Thoracic aorta (tissue), 2 donors: Measurements from ENCODE around the gene BAZ2A. TPM values are rescaled to one million over a fixed set of nuclear protein-coding genes. Genes with fewer than 3 reads are reported as not detected.

Experiments
- ATAC-seq: fragments of 150-250 bp; one replicate; pipeline ENCODE4 v1.8.0; 2017; ENCODE audit warnings: low read depth; ENCODE audit not compliant: insufficient number of reproducible peaks, low FRiP score
- DNase-seq: peaks from one replicate; pipeline ENCODE4 v3.0.0-alpha.2; 2020; ENCODE audit warnings: low spot score
- H3K27ac ChIP-seq, 2 donors: fragments of 200-600 bp; sonication (generic); 1 replicate in 1 of 2; 2 replicates in 1 of 2; pipeline ENCODE4 v1.5.1; 2016; ENCODE audit warnings: mild to moderate bottlenecking in 2 of 2, moderate library complexity in 2 of 2
- H3K27me3 ChIP-seq: fragments of 200-600 bp; sonication (generic); replicated peaks from 2 replicates; pipeline ENCODE4 v1.6.0; 2016; ENCODE audit warnings: mild to moderate bottlenecking; ENCODE audit not compliant: insufficient read depth
- H3K36me3 ChIP-seq: fragments of 200-600 bp; sonication (generic); one replicate; pipeline ENCODE4 v1.5.1; 2016
- H3K4me1 ChIP-seq, 2 donors: fragments of 200-600 bp; sonication (generic); 1 replicate in 1 of 2; 2 replicates in 1 of 2; pipeline versions ENCODE4 v1.5.1 to v1.6.0; 2016; ENCODE audit warnings: low read depth in 2 of 2, mild to moderate bottlenecking in 1 of 2; ENCODE audit not compliant: control insufficient read depth in 1 of 2
- H3K4me3 ChIP-seq: fragments of 200-600 bp; sonication (generic); 2 replicates; pipeline ENCODE4 v1.5.1; 2016; ENCODE audit warnings: mild to moderate bottlenecking
- H3K9me3 ChIP-seq: fragments of 200-600 bp; sonication (generic); 2 replicates; pipeline ENCODE4 v1.5.1; 2016
- CTCF ChIP-seq: fragments of 200-600 bp; sonication (generic); IDR thresholded peaks from one replicate; pipeline ENCODE4 v1.5.1; 2019; ENCODE audit warnings: antibody characterized with exemption
- total RNA-seq, 2 donors: library from RNA; depleted of rRNA; stranded (reverse); fragments of >200 nt; gene quantifications; one replicate each; pipeline versions ENCODE4 v1.1.0 to v1.2.3, GENCODE V29; 2016

BAZ2A gene
- total RNA-seq, 2 donors from 2014 or later, result 84.5 to 172 TPM

- no peak for ATAC-seq
- no peaks in the 10 kb centered on the region for H3K27me3 ChIP-seq
- no peak overlapping the region for H3K4me3 ChIP-seq
- no peaks in the 10 kb centered on the region for H3K4me1 ChIP-seq
- TF ChIP-seq CTCF, result no peak
- H3K27ac ChIP-seq, result no peak overlapping the region
- no peaks in the 10 kb centered on the region for H3K36me3 ChIP-seq
- no peaks in the 10 kb centered on the region for H3K9me3 ChIP-seq
- DNase-seq, result no peak
These were observed 79.1 kb downstream of the BAZ2A start for GRCh38 chr12:56551070-56551469.

GRCh38 chr12:56546680-56547079, 83.4 kb downstream of the BAZ2A start:
- no peaks in the 10 kb centered on the region for H3K9me3 ChIP-seq
- no peak for DNase-seq
- TF ChIP-seq CTCF, result no peak
- no peaks in the 10 kb centered on the region for H3K27me3 ChIP-seq
- no peak overlapping the region for H3K27ac ChIP-seq
- ATAC-seq, result no peak
- no peak overlapping the region for H3K4me3 ChIP-seq
- no peaks in the 10 kb centered on the region for H3K36me3 ChIP-seq
- no peaks in the 10 kb centered on the region for H3K4me1 ChIP-seq

Other genes starting within 250 kb of the BAZ2A start
- gene TIMELESS, start 180.9 kb downstream of the BAZ2A start, total RNA-seq, result 1 to 10 TPM; 3.0 to 4.4 TPM
- gene MIP, start 175.7 kb downstream of the BAZ2A start, total RNA-seq, result not detected
- gene SPRYD4, start 161.7 kb downstream of the BAZ2A start, total RNA-seq, result 1 to 10 TPM; 2.3 to 5.8 TPM
- under 1 TPM in 1 of 2 donors, not detected in 1; 0.85 TPM for gene GLS2, start 142.2 kb downstream of the BAZ2A start, total RNA-seq
- 10 to 100 TPM; 33.4 to 40.2 TPM for gene RBMS2, start 108.5 kb downstream of the BAZ2A start, total RNA-seq
- 100 to 1,000 TPM; 198 to 226 TPM for gene ATP5F1B, start 15.7 kb upstream of the BAZ2A start, total RNA-seq
- gene PTGES3, start 58.0 kb upstream of the BAZ2A start, total RNA-seq, result 10 to 100 TPM; 70.4 to 97.6 TPM
- 100 to 1,000 TPM; 509 to 657 TPM for gene NACA, start 95.0 kb upstream of the BAZ2A start, total RNA-seq
- gene PRIM1, start 122.0 kb upstream of the BAZ2A start, total RNA-seq, result 1 to 10 TPM; 2.3 to 4.0 TPM
- gene HSD17B6, start 133.0 kb upstream of the BAZ2A start, total RNA-seq, result 1 to 10 TPM in 1 of 2 donors, not detected in 1; 2.0 TPM